WTC11 (cell line): Measurements from ENCODE around the gene PRICKLE1. TPM values are rescaled to one million over a fixed set of nuclear protein-coding genes. Genes with fewer than 3 reads are reported as not detected.

ENCODE experiments used
- ATAC-seq: fragments of 200-7000 bp; cut with Tn5 transposase; 2 replicates; pipeline ENCODE4 v1.10.0; 2021; ENCODE audit warnings: mild to moderate bottlenecking, moderate library complexity
- CTCF ChIA-PET: fragments of 300-600 bp; sonication (Branson Sonifier 250); formaldehyde crosslinking; loops from one replicate; lab custom pipeline; 2021; ENCODE audit warnings: antibody characterized with exemption; lab: Charles Lee
- POLR2A ChIA-PET: fragments of 350-600 bp; sonication (Branson Sonifier 250); formaldehyde crosslinking; loops from one replicate; lab custom pipeline; 2021; ENCODE audit warnings: antibody characterized with exemption; lab: Charles Lee
- DNase-seq: peaks from one replicate; pipeline ENCODE4 v3.0.0; 2021; ENCODE audit warnings: low spot score
- H3K27ac Mint-ChIP-seq: 2 replicates; pipeline ENCODE4 v1.8.0; 2021; ENCODE audit warnings: mixed read lengths
- H3K27me3 Mint-ChIP-seq: 2 replicates; pipeline ENCODE4 v1.8.0; 2021; ENCODE audit warnings: low read depth, mild to moderate bottlenecking, moderate library complexity, mixed read lengths
- H3K36me3 Mint-ChIP-seq: 2 replicates; pipeline ENCODE4 v1.8.0; 2021; ENCODE audit warnings: mixed read lengths
- H3K4me1 Mint-ChIP-seq: 2 replicates; pipeline ENCODE4 v1.8.0; 2022; ENCODE audit warnings: mixed read lengths
- H3K4me3 Mint-ChIP-seq: 2 replicates; pipeline ENCODE4 v1.8.0; 2021; ENCODE audit warnings: mild to moderate bottlenecking, moderate library complexity, mixed read lengths
- H3K9me3 Mint-ChIP-seq: 2 replicates; pipeline ENCODE4 v1.8.0; 2021; ENCODE audit warnings: mixed read lengths
- AR ChIP-seq: fragments of 250-450 bp; sonication (Bioruptor Pico); IDR thresholded peaks from 2 replicates; pipeline ENCODE4 v1.9.0; 2021; ENCODE audit warnings: mild to moderate bottlenecking
- CTCF ChIP-seq: fragments of 200-600 bp; IDR thresholded peaks from 2 replicates; pipeline ENCODE4 v1.8.0; 2022; ENCODE audit warnings: antibody characterized with exemption
- ESRRA ChIP-seq: sonication (generic); formaldehyde crosslinking; IDR thresholded peaks from 2 replicates; pipeline ENCODE4 v1.8.1; 2022; ENCODE audit warnings: mild to moderate bottlenecking, missing genetic modification reagents, borderline replicate concordance
- GABPB1 ChIP-seq: sonication (generic); formaldehyde crosslinking; IDR thresholded peaks from 2 replicates; pipeline ENCODE4 v1.8.1; 2023; ENCODE audit warnings: mild to moderate bottlenecking, missing genetic modification reagents
- GRHL2 ChIP-seq: fragments of 250-450 bp; sonication (Bioruptor Pico); IDR thresholded peaks from 2 replicates; pipeline ENCODE4 v1.8.0; 2022; ENCODE audit warnings: mild to moderate bottlenecking, moderate library complexity; ENCODE audit not compliant: insufficient replicate concordance, severe bottlenecking
- IRF2 ChIP-seq: sonication (generic); formaldehyde crosslinking; IDR thresholded peaks from 2 replicates; pipeline ENCODE4 v1.8.0; 2022; ENCODE audit warnings: low read depth, missing genetic modification reagents, borderline replicate concordance
- JAZF1 ChIP-seq: fragments of 250-450 bp; sonication (Bioruptor Pico); IDR thresholded peaks from 2 replicates; pipeline ENCODE4 v1.9.0; 2021; ENCODE audit warnings: moderate library complexity, mild to moderate bottlenecking, inconsistent platforms
- KAT7 ChIP-seq: sonication (generic); formaldehyde crosslinking; IDR thresholded peaks from 2 replicates; pipeline ENCODE4 v1.8.1; 2023; ENCODE audit warnings: missing genetic modification reagents, mild to moderate bottlenecking, borderline replicate concordance
- NR3C1 ChIP-seq: sonication (generic); formaldehyde crosslinking; conservative IDR thresholded peaks from 2 replicates; pipeline ENCODE4 v1.8.1; 2023; ENCODE audit warnings: low read depth, mild to moderate bottlenecking, missing genetic modification reagents
- TCF7 ChIP-seq: sonication (generic); formaldehyde crosslinking; IDR thresholded peaks from 2 replicates; pipeline ENCODE4 v1.8.0; 2022; ENCODE audit warnings: mild to moderate bottlenecking, low read depth, missing genetic modification reagents, moderate library complexity
- ZNF121 ChIP-seq: sonication (generic); formaldehyde crosslinking; IDR thresholded peaks from 2 replicates; pipeline ENCODE4 v1.8.0; 2023; ENCODE audit warnings: missing genetic modification reagents
- ZNF219 ChIP-seq: sonication (generic); formaldehyde crosslinking; IDR thresholded peaks from 2 replicates; pipeline ENCODE4 v1.8.0; 2023; ENCODE audit warnings: missing genetic modification reagents, mild to moderate bottlenecking, borderline replicate concordance
- ZNF232 ChIP-seq: sonication (generic); formaldehyde crosslinking; IDR thresholded peaks from 2 replicates; pipeline ENCODE4 v1.8.0; 2022; ENCODE audit warnings: mild to moderate bottlenecking, missing genetic modification reagents
- ZNF396 ChIP-seq: fragments of 250-450 bp; sonication (Bioruptor Pico); IDR thresholded peaks from 2 replicates; pipeline ENCODE4 v1.8.0; 2021; ENCODE audit warnings: mild to moderate bottlenecking, moderate library complexity, borderline replicate concordance
- ZNF425 ChIP-seq: fragments of 250-450 bp; sonication (Bioruptor Pico); conservative IDR thresholded peaks from 2 replicates; pipeline ENCODE4 v1.9.0; 2021; ENCODE audit warnings: mild to moderate bottlenecking
- ZNF671 ChIP-seq: fragments of 250-450 bp; sonication (Bioruptor Pico); IDR thresholded peaks from 2 replicates; pipeline ENCODE4 v1.8.0; 2021; ENCODE audit warnings: mild to moderate bottlenecking
- total RNA-seq: library from RNA; stranded (reverse); gene quantifications from 3 replicates; pipeline ENCODE4 v1.2.3, GENCODE V29; 2021
- TF ChIP-seq, protein P1 (sequence below): sonication (generic); formaldehyde crosslinking; IDR thresholded peaks from 2 replicates; pipeline ENCODE4 v1.8.1; 2022; ENCODE audit warnings: mild to moderate bottlenecking, missing genetic modification reagents, moderate library complexity, borderline replicate concordance
- TF ChIP-seq, protein P2 (sequence below): sonication (generic); formaldehyde crosslinking; IDR thresholded peaks from 2 replicates; pipeline ENCODE4 v1.8.1; 2022; ENCODE audit warnings: missing genetic modification reagents, borderline replicate concordance
- TF ChIP-seq, protein P3 (sequence below): sonication (generic); formaldehyde crosslinking; IDR thresholded peaks from 2 replicates; pipeline ENCODE4 v1.8.0; 2023; ENCODE audit warnings: mild to moderate bottlenecking, missing genetic modification reagents

PRICKLE1 gene
- total RNA-seq, 1 experiment from 2014 or later, result 11.7 TPM

- no peak overlapping the region for H3K27ac Mint-ChIP-seq
- no peaks in the 10 kb centered on the region for H3K9me3 Mint-ChIP-seq
- POLR2A ChIA-PET, result interaction anchor here (0.7 kb wide), 1 partner anchor 762 kb away, joined by 3 read pairs; no protein-coding TSS in a partner anchor
- no peaks in the 10 kb centered on the region for H3K36me3 Mint-ChIP-seq
- peaks cover 16% of the 10 kb centered on the region for H3K4me1 Mint-ChIP-seq
- H3K27me3 Mint-ChIP-seq, result peaks cover 40% of the 10 kb centered on the region
- no peak for TF ChIP-seq ZNF396 (CRISPR knock-in tag)
- no peak for TF ChIP-seq ZNF121 (CRISPR knock-in tag)
- TF ChIP-seq GABPB1 (CRISPR knock-in tag), result no peak
- TF ChIP-seq, protein P1, sequence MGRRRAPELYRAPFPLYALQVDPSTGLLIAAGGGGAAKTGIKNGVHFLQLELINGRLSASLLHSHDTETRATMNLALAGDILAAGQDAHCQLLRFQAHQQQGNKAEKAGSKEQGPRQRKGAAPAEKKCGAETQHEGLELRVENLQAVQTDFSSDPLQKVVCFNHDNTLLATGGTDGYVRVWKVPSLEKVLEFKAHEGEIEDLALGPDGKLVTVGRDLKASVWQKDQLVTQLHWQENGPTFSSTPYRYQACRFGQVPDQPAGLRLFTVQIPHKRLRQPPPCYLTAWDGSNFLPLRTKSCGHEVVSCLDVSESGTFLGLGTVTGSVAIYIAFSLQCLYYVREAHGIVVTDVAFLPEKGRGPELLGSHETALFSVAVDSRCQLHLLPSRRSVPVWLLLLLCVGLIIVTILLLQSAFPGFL (CRISPR knock-in tag), result no peak
- TF ChIP-seq GRHL2 (CRISPR knock-in tag), result no peak
- TF ChIP-seq TCF7 (CRISPR knock-in tag), result no peak
- TF ChIP-seq NR3C1, result no peak
- ATAC-seq (no peak), DNase-seq (no peak)
- CTCF ChIA-PET, result interaction anchor here (0.6 to 2.5 kb wide), 5 partner anchors 103 to 730 kb away, joined by 3 to 19 read pairs (median 3); no protein-coding TSS in a partner anchor
- no peak overlapping the region for H3K4me3 Mint-ChIP-seq
Observed at GRCh38 chr12:42586268-42586667, 3.3 kb downstream of the PRICKLE1 start.

DNA sequence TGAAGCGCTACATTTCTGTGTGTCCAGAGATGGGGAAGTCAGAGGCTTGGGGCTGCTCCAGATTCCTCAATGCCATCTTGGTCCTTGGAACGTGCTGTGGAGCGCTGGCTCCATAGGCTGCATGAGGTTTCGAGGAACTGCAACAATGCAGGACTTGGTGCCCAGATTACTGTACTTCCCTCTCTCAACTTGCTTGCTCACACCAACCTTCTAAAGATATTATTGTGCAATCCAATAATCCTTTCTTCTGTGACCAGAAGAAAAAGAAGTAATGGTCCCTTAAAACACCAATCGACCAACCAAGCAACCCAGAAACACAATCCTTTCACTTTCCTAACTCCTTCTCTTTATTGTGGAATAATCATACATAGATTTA lies 3.7 kb downstream of the PRICKLE1 start:
- TF ChIP-seq JAZF1 (CRISPR knock-in tag), result no peak
- no peak for TF ChIP-seq AR
- no peak for TF ChIP-seq ESRRA (CRISPR knock-in tag)
- TF ChIP-seq ZNF219, result no peak
- TF ChIP-seq KAT7 (CRISPR knock-in tag), result no peak
- no peak overlapping the region for H3K4me3 Mint-ChIP-seq
- ChIA-PET POLR2A (interaction anchor here (0.7 kb wide), 1 partner anchor 763 kb away, joined by 3 read pairs; no protein-coding TSS in a partner anchor), CTCF (interaction anchor here (2.5 kb wide), 1 partner anchor 103 kb away, joined by 19 read pairs; no protein-coding TSS in a partner anchor)
- peaks cover 36% of the 10 kb centered on the region for H3K27me3 Mint-ChIP-seq
- ATAC-seq (no peak), DNase-seq (no peak)
- H3K36me3 Mint-ChIP-seq, result no peaks in the 10 kb centered on the region
- H3K9me3 Mint-ChIP-seq, result no peaks in the 10 kb centered on the region
- peaks cover 16% of the 10 kb centered on the region for H3K4me1 Mint-ChIP-seq
- no peak overlapping the region for H3K27ac Mint-ChIP-seq

GRCh38 chr12:42585154-42585840 lies 4.2 kb downstream of the PRICKLE1 start:
- POLR2A ChIA-PET, result interaction anchor here (0.7 kb wide), 1 partner anchor 763 kb away, joined by 3 read pairs; no protein-coding TSS in a partner anchor
- H3K4me3 Mint-ChIP-seq, result no peak overlapping the region
- CTCF ChIA-PET, result no interaction called here
- H3K9me3 Mint-ChIP-seq, result no peaks in the 10 kb centered on the region
- H3K27ac Mint-ChIP-seq, result no peak overlapping the region
- peaks cover 30% of the 10 kb centered on the region for H3K27me3 Mint-ChIP-seq
- peaks cover 13% of the 10 kb centered on the region for H3K4me1 Mint-ChIP-seq
- no peaks in the 10 kb centered on the region for H3K36me3 Mint-ChIP-seq
- no peak for ATAC-seq
- no peak for DNase-seq
- TF ChIP-seq ZNF425 (CRISPR knock-in tag) (no peak), ZNF232 (no peak), ESRRA (CRISPR knock-in tag) (no peak), IRF2 (CRISPR knock-in tag) (no peak), ZNF671 (no peak), CTCF (no peak)
- TF ChIP-seq, protein P2, sequence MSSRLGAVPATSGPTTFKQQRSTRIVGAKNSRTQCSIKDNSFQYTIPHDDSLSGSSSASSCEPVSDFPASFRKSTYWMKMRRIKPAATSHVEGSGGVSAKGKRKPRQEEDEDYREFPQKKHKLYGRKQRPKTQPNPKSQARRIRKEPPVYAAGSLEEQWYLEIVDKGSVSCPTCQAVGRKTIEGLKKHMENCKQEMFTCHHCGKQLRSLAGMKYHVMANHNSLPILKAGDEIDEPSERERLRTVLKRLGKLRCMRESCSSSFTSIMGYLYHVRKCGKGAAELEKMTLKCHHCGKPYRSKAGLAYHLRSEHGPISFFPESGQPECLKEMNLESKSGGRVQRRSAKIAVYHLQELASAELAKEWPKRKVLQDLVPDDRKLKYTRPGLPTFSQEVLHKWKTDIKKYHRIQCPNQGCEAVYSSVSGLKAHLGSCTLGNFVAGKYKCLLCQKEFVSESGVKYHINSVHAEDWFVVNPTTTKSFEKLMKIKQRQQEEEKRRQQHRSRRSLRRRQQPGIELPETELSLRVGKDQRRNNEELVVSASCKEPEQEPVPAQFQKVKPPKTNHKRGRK, result no peak
- TF ChIP-seq, protein P3, sequence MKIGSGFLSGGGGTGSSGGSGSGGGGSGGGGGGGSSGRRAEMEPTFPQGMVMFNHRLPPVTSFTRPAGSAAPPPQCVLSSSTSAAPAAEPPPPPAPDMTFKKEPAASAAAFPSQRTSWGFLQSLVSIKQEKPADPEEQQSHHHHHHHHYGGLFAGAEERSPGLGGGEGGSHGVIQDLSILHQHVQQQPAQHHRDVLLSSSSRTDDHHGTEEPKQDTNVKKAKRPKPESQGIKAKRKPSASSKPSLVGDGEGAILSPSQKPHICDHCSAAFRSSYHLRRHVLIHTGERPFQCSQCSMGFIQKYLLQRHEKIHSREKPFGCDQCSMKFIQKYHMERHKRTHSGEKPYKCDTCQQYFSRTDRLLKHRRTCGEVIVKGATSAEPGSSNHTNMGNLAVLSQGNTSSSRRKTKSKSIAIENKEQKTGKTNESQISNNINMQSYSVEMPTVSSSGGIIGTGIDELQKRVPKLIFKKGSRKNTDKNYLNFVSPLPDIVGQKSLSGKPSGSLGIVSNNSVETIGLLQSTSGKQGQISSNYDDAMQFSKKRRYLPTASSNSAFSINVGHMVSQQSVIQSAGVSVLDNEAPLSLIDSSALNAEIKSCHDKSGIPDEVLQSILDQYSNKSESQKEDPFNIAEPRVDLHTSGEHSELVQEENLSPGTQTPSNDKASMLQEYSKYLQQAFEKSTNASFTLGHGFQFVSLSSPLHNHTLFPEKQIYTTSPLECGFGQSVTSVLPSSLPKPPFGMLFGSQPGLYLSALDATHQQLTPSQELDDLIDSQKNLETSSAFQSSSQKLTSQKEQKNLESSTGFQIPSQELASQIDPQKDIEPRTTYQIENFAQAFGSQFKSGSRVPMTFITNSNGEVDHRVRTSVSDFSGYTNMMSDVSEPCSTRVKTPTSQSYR (CRISPR knock-in tag), result no peak
